Glutamatergic neuron (in vitro differentiated cells): ENCODE measurements around the gene EDC4. TPM values are rescaled to one million over a fixed set of nuclear protein-coding genes. Genes with fewer than 3 reads are reported as not detected.
A peak's percentile ranks its signal among the peaks of the same experiment; 100 is the strongest.
"Not testable (repeated sequence)": the region's sequence is repeated elsewhere in the genome, so short reads cannot be mapped to it uniquely, and the experiment has no call there.

ENCODE experiments used
- DNase-seq: peaks from one replicate; pipeline ENCODE4 v3.0.0; 2022
- H3K27ac Mint-ChIP-seq: one replicate; pipeline ENCODE4 v1.8.0; 2020; ENCODE audit warnings: mild to moderate bottlenecking, mixed read lengths, inconsistent platforms; ENCODE audit not compliant: unreplicated experiment
- H3K27me3 Mint-ChIP-seq: one replicate; pipeline ENCODE4 v1.8.0; 2020; ENCODE audit warnings: mild to moderate bottlenecking, moderate library complexity, mixed read lengths, inconsistent platforms; ENCODE audit not compliant: unreplicated experiment
- H3K36me3 Mint-ChIP-seq: one replicate; pipeline ENCODE4 v1.8.0; 2020; ENCODE audit warnings: mild to moderate bottlenecking, mixed read lengths, inconsistent platforms; ENCODE audit not compliant: unreplicated experiment
- H3K4me1 Mint-ChIP-seq: one replicate; pipeline ENCODE4 v1.8.0; 2020; ENCODE audit warnings: mild to moderate bottlenecking, low read depth, mixed read lengths, inconsistent platforms; ENCODE audit not compliant: unreplicated experiment
- H3K4me3 Mint-ChIP-seq: one replicate; pipeline ENCODE4 v1.8.0; 2020; ENCODE audit warnings: mild to moderate bottlenecking, mixed read lengths, inconsistent platforms; ENCODE audit not compliant: unreplicated experiment
- H3K9me3 Mint-ChIP-seq: one replicate; pipeline ENCODE4 v1.8.0; 2020; ENCODE audit warnings: mild to moderate bottlenecking, moderate library complexity, mixed read lengths, inconsistent platforms; ENCODE audit not compliant: unreplicated experiment
- CTCF ChIP-seq: fragments of 200-600 bp; sonication (generic); IDR thresholded peaks from one replicate; pipeline ENCODE4 v1.5.0; 2021; ENCODE audit not compliant: partially characterized antibody, unreplicated experiment
- total RNA-seq: library from RNA; stranded (reverse); fragmentation: NEBNext Ultra II Directional; extraction: Animal tissue kit (Norgen Biotek cat#: 25700); gene quantifications from one replicate; pipeline ENCODE4 v1.2.1, GENCODE V29; 2021; ENCODE audit not compliant: unreplicated experiment

Gene EDC4
- total RNA-seq, 1 donor from 2014 or later, result 142 TPM

GRCh38 chr16:67833415-67834241 lies 39.2 kb upstream of the EDC4 start:
- Mint-ChIP-seq H3K4me3 (peak overlapping the region; percentile 83), H3K4me1 (peaks cover 4% of the 10 kb centered on the region), H3K36me3 (peaks cover 5% of the 10 kb centered on the region), H3K27ac (peak overlapping the region; percentile 67), H3K9me3 (peaks cover 7% of the 10 kb centered on the region), H3K27me3 (peaks cover 8% of the 10 kb centered on the region)
- peak; percentile 98 for DNase-seq
- no peak for TF ChIP-seq CTCF

- H3K4me3 Mint-ChIP-seq, result peak overlapping the region; percentile 83
- H3K27ac Mint-ChIP-seq, result peak overlapping the region; percentile 33
- peaks cover 7% of the 10 kb centered on the region for H3K9me3 Mint-ChIP-seq
- no peak for TF ChIP-seq CTCF
- peaks cover 5% of the 10 kb centered on the region for H3K36me3 Mint-ChIP-seq
- peaks cover 4% of the 10 kb centered on the region for H3K4me1 Mint-ChIP-seq
- DNase-seq, result no peak
- peaks cover 6% of the 10 kb centered on the region for H3K27me3 Mint-ChIP-seq
Observed at GRCh38 chr16:67834242-67834614, 38.6 kb upstream of the EDC4 start.

- H3K36me3 Mint-ChIP-seq, H3K4me1 Mint-ChIP-seq, H3K9me3 Mint-ChIP-seq, H3K4me3 Mint-ChIP-seq, H3K27ac Mint-ChIP-seq, DNase-seq, H3K27me3 Mint-ChIP-seq: not testable (repeated sequence)
Observed at GRCh38 chr16:67837190-67837589, 35.7 kb upstream of the EDC4 start.

- no peak for DNase-seq
- Mint-ChIP-seq H3K27me3 (peaks cover 6% of the 10 kb centered on the region), H3K4me1 (peaks cover 3% of the 10 kb centered on the region), H3K4me3 (no peak overlapping the region), H3K27ac (no peak overlapping the region), H3K9me3 (peaks cover 4% of the 10 kb centered on the region), H3K36me3 (no peaks in the 10 kb centered on the region)
- TF ChIP-seq CTCF, result no peak
Observed at GRCh38 chr16:67837811-67838210, 35.0 kb upstream of the EDC4 start.

GRCh38 chr16:67841198-67841815 lies 31.5 kb upstream of the EDC4 start:
- no peak for TF ChIP-seq CTCF
- peak overlapping the region; percentile 72 for H3K27ac Mint-ChIP-seq

More at GRCh38 chr16:67841198-67841815, 31.5 kb upstream of the EDC4 start:
- peaks cover 11% of the 10 kb centered on the region for H3K9me3 Mint-ChIP-seq
- no peaks in the 10 kb centered on the region for H3K36me3 Mint-ChIP-seq
- H3K27me3 Mint-ChIP-seq, result peaks cover 5% of the 10 kb centered on the region
- peak overlapping the region; percentile 89 for H3K4me3 Mint-ChIP-seq
- peaks cover 26% of the 10 kb centered on the region for H3K4me1 Mint-ChIP-seq
- no peak for DNase-seq
